ENCODE measurements around the gene AFF3. TPM values are rescaled to one million over a fixed set of nuclear protein-coding genes. Genes with fewer than 3 reads are reported as not detected.

The AFF3 gene, protein sequence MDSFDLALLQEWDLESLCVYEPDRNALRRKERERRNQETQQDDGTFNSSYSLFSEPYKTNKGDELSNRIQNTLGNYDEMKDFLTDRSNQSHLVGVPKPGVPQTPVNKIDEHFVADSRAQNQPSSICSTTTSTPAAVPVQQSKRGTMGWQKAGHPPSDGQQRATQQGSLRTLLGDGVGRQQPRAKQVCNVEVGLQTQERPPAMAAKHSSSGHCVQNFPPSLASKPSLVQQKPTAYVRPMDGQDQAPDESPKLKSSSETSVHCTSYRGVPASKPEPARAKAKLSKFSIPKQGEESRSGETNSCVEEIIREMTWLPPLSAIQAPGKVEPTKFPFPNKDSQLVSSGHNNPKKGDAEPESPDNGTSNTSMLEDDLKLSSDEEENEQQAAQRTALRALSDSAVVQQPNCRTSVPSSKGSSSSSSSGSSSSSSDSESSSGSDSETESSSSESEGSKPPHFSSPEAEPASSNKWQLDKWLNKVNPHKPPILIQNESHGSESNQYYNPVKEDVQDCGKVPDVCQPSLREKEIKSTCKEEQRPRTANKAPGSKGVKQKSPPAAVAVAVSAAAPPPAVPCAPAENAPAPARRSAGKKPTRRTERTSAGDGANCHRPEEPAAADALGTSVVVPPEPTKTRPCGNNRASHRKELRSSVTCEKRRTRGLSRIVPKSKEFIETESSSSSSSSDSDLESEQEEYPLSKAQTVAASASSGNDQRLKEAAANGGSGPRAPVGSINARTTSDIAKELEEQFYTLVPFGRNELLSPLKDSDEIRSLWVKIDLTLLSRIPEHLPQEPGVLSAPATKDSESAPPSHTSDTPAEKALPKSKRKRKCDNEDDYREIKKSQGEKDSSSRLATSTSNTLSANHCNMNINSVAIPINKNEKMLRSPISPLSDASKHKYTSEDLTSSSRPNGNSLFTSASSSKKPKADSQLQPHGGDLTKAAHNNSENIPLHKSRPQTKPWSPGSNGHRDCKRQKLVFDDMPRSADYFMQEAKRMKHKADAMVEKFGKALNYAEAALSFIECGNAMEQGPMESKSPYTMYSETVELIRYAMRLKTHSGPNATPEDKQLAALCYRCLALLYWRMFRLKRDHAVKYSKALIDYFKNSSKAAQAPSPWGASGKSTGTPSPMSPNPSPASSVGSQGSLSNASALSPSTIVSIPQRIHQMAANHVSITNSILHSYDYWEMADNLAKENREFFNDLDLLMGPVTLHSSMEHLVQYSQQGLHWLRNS (N-terminal part only)
- total RNA-seq: 5.2 and 7.3 TPM in 2 replicates
- polyA plus RNA-seq: 5.9 and 7.8 TPM in 2 replicates

DNA sequence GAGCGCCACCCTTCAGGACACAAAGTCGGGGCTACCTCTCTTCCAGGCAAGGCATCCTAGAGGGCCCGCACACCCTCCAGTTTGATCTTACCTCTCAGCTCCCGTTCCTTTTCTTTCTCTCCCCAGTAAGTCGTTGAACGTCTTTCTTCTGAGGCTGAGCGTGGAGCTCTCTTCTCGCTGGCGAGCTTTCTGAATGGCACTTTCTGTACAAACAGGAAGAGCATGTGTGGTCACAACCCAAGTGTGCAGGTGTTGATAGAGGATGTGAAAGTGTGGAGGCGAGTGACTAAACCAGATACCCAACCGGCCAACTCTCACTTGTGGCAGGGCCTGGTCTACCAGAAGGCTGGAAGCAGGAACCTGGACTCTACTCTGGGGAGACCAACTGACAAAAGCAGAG is at the start of gene AFF3:
AFF3 (minus strand) TSS at position 198 of the 400 bp plus-strand sequence. CDS start 38,136 bp downstream, outside the sequence.
- 96% methylated on average over 11 of the region's 11 CpGs for WGBS (ENCODE audit: low lambda C conversion rate, missing lambda C conversion rate)
- Histone ChIP-seq H4K20me1 (ENCODE audit: insufficient read depth, poor library complexity, severe bottlenecking) (no peaks in the 10 kb centered on the region), H3K27me3 (peaks cover 2% of the 10 kb centered on the region), H3K4me1 (ENCODE audit: insufficient read depth) (no peaks in the 10 kb centered on the region), H2AFZ (no peak within 1 kb of the TSS), H3K9me2 (replicated peaks; ENCODE audit: insufficient read depth) (no peaks in the 10 kb centered on the region), H3K36me3 (replicated peaks; ENCODE audit: insufficient read depth, low read depth) (no peaks in the 10 kb centered on the region), H3K27ac (no peak within 1 kb of the TSS), H3K79me2 (no peaks in the 10 kb centered on the region), H3K4me2 (no peak within 1 kb of the TSS), H3K4me3 (no peak within 1 kb of the TSS), H3K9me3 (ENCODE audit: low read depth) (no peaks in the 10 kb centered on the region)
- TF ChIP-seq EZH2phosphoT487 (IDR thresholded peaks at IDR 0.05; ENCODE audit: low read depth, severe bottlenecking, unreplicated experiment) (no peak), EZH2 (IDR thresholded peaks at IDR 0.05; ENCODE audit: borderline replicate concordance) (no peak)
- TF ChIP-seq, protein P1, sequence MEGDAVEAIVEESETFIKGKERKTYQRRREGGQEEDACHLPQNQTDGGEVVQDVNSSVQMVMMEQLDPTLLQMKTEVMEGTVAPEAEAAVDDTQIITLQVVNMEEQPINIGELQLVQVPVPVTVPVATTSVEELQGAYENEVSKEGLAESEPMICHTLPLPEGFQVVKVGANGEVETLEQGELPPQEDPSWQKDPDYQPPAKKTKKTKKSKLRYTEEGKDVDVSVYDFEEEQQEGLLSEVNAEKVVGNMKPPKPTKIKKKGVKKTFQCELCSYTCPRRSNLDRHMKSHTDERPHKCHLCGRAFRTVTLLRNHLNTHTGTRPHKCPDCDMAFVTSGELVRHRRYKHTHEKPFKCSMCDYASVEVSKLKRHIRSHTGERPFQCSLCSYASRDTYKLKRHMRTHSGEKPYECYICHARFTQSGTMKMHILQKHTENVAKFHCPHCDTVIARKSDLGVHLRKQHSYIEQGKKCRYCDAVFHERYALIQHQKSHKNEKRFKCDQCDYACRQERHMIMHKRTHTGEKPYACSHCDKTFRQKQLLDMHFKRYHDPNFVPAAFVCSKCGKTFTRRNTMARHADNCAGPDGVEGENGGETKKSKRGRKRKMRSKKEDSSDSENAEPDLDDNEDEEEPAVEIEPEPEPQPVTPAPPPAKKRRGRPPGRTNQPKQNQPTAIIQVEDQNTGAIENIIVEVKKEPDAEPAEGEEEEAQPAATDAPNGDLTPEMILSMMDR (IDR thresholded peaks at IDR 0.05; ENCODE audit: poor library complexity): no peak
- no peak for DNase-seq (ENCODE audit: low spot score)

DNA sequence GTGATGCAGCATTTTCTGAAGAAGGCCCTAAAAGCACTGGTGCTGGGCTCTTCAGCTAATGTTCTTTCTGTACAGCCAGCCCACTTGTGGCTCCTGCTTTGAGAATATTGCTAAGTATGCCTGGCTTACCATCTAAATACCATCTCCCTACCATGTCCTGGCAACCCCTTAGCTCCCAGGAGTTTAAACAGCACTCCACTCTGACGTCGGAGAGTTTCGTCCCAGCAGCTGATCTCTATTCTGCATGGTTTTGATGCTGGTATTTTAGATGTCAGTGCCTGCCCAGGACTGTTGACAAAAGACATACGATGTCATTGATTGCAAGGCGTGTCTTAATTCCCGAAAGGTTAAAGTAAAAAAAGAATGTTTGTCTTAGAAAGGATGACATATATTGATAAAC is 47.0 kb upstream of the AFF3 start:
- Histone ChIP-seq H3K9me3 (ENCODE audit: low read depth) (no peaks in the 10 kb centered on the region), H3K9me2 (replicated peaks; ENCODE audit: insufficient read depth) (no peaks in the 10 kb centered on the region), H2AFZ (no peak overlapping the region), H3K4me1 (ENCODE audit: insufficient read depth) (peaks cover 17% of the 10 kb centered on the region), H3K27me3 (no peaks in the 10 kb centered on the region), H3K36me3 (replicated peaks; ENCODE audit: insufficient read depth, low read depth) (no peaks in the 10 kb centered on the region), H3K27ac (no peak overlapping the region), H4K20me1 (ENCODE audit: insufficient read depth, poor library complexity, severe bottlenecking) (no peaks in the 10 kb centered on the region), H3K79me2 (no peaks in the 10 kb centered on the region), H3K4me2 (no peak overlapping the region), H3K4me3 (no peak overlapping the region)
- TF ChIP-seq EZH2 (IDR thresholded peaks at IDR 0.05; ENCODE audit: borderline replicate concordance) (no peak), EZH2phosphoT487 (IDR thresholded peaks at IDR 0.05; ENCODE audit: low read depth, severe bottlenecking, unreplicated experiment) (no peak)
- TF ChIP-seq, protein P1 (IDR thresholded peaks at IDR 0.05; ENCODE audit: poor library complexity): no peak
- 75% methylated on average over 6 of the region's 6 CpGs for WGBS (ENCODE audit: low lambda C conversion rate, missing lambda C conversion rate)
- DNase-seq (ENCODE audit: low spot score): no peak

DNA sequence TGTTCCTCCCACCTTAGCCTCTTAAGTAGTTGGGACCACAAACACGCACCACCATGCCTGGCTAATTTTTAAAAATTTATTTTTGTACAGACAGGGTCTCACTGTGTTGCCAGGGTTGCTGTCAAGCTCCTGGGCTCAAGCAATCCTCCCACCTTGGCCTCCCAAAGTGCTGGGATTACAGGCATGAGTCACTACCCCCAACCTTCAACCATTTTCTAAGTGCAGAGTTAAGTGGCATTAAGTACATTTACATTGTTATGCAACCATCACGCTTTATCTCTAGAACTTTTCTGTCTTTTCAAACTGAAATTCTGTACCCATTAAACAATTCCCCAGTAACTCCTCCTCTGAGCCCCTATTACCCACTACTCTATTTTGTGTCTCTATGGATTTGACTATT is 45.9 kb upstream of the AFF3 start:
- peaks cover 10% of the 10 kb centered on the region for H3K4me1 ChIP-seq (ENCODE audit: insufficient read depth)
- no peaks in the 10 kb centered on the region for H3K27me3 ChIP-seq
- no peak overlapping the region for H3K4me2 ChIP-seq
- H4K20me1 ChIP-seq (ENCODE audit: insufficient read depth, poor library complexity, severe bottlenecking): no peaks in the 10 kb centered on the region
- DNase-seq (ENCODE audit: low spot score): no peak
- no peaks in the 10 kb centered on the region for H3K36me3 ChIP-seq (replicated peaks; ENCODE audit: insufficient read depth, low read depth)
- no peaks in the 10 kb centered on the region for H3K9me3 ChIP-seq (ENCODE audit: low read depth)
- H2AFZ ChIP-seq: no peak overlapping the region
- TF ChIP-seq EZH2phosphoT487 (IDR thresholded peaks at IDR 0.05; ENCODE audit: low read depth, severe bottlenecking, unreplicated experiment) (no peak), EZH2 (IDR thresholded peaks at IDR 0.05; ENCODE audit: borderline replicate concordance) (no peak)
- TF ChIP-seq, protein P1 (IDR thresholded peaks at IDR 0.05; ENCODE audit: poor library complexity): no peak
- no peak overlapping the region for H3K27ac ChIP-seq
- 63% methylated on average over 2 of the region's 2 CpGs for WGBS (ENCODE audit: low lambda C conversion rate, missing lambda C conversion rate)
- H3K79me2 ChIP-seq: no peaks in the 10 kb centered on the region
- no peaks in the 10 kb centered on the region for H3K9me2 ChIP-seq (replicated peaks; ENCODE audit: insufficient read depth)
- no peak overlapping the region for H3K4me3 ChIP-seq

All from hepatocyte (in vitro differentiated cells).